HL-60/S4 treated with retinoic acid at 250 ng/mL for 4 days and 3 days (cell line): ENCODE results near the gene ATXN7L1.

ENCODE experiments used
- in situ Hi-C: fragments of 300-500 bp; cut with MboI; formaldehyde crosslinking; loops from 2 replicates; pipeline ENCODE4 v1.7.0; 2022; ENCODE audit warnings: low sequenced_read_pairs

Gene ATXN7L1

DNA sequence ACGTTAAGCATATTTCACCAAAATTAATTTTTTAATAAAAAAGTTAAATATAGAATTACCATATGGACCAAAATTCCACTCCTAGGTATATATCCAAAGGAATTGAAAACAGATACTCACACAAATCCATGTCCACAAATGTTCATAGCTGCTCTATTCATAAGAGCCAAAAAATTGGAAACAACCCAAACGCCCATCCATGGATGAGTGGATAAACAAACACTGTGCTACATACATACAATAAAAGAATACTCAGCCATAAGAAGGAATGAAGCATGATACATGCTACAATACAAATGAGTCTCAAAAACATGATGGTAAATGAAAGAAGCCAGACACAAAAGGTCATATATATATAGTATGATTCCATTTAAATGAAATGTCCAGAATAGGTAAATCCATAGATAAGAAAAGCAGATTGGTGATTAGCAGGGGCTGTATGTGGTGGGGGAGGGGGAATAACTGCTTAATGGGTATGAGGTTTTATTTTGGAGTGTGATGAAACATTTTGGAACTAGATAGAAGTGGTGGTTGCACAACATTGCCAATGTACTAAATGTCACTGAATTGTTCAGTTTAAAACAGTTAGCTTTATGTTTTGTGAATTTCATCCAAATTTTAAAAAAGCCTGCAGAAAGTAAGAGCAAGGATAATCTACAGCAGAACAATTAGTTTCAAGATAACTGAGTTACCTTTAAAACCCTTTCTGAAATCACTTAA lies 193.9 kb downstream of the ATXN7L1 start:
- in situ Hi-C loops = no loop called here

DNA sequence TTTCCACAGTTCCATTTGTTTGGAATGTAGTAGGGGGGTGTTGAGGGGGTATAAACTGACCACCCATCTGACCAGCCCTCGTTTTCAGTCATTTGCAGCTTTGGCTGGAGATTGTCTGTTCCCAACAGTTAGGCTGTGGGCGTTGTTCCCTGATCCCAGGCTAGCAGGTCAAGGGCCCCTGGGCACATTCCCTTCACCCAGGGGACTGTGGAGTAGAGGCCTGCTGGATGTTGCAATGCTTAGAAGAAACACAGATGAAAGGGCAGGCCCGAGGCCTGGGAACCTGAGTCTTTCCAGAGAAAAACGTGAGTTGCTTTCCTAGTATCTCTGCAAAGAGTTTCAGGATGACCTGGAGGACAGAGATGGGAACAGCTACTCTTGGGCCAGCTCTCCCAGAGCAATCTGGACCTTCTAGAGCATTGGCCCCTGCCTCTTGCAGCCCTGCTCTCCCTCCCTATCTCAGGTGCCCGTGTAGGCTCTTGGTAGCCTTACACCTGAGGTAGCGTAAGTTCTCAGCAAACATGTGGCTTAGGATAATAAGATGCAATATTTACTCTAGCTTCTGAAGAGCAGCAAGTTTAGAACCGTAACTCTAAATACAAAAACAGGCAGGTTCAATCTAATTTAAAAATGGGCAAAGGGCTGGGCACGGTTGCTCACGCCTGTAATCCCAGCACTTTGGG lies 195.8 kb downstream of the ATXN7L1 start:
- in situ Hi-C loops = no loop called here

DNA sequence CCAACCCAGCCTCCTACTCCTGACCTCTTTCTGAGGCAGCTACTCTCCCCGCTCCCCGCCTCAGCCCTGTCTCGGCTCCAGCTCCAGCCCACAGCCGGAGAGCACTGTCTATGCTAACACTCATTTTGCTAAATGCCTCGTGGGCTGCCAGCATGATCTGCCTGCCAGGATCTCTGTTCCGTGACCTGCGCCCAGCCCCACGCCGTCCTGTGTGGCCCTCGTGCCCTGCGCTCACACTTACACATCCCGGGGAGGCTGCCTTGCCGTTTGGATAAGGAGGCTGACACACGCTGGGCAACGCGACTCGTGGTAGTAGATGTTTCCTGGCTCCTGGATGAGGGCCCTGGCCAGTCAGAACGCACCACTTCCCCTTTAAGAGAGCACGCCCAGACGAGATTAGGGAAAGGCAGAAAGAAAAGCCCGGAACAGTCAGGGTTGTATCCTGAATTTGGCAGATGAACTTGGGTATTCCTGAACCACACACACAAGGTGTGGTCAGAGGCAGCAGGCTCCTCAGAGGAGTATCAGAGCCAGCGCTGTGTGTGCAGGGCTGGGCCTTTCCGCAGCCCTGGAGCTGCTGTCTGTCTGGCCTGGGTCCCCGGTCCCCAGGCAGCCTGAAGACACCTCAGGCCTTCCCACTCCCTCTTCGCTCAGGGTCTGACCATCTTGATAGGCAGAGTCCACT lies 197.4 kb downstream of the ATXN7L1 start:
- in situ Hi-C loops = no loop called here

DNA sequence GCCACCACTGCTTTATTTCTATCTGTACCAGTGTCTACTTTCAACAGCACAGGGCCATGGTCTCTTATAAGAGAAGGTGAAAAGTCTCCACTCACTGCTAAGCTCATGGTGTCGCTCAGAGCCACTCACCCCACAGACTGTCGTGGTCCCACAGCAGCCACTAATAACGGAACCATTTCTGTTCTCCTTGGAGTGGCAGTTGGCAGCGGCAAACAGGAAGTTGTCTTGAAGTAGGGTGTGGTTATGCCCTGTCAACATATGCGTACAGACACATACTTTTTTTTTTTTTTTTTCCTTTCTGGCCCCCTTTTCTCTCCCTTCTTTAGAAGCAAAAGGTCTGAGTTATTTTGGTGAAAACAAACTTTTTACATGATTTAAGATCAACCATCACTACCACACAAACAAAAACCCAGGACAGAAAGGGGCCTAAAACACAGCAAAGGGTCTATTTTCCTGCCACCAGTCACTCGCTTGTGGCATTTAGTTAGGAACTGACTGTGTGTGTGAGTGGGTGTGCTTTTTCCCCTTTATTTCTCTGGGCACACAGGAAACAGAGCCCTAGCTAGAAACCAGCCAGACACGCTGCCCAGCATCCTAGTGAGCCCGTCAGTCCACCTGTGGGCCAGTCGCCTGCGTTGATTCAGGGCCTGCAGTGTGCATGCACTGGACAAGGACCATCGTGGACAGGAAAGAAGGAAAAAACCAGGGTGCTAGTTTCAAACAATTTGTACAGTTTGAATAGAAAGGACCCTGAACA lies 198.4 kb downstream of the ATXN7L1 start:
- in situ Hi-C loops = no loop called here

DNA sequence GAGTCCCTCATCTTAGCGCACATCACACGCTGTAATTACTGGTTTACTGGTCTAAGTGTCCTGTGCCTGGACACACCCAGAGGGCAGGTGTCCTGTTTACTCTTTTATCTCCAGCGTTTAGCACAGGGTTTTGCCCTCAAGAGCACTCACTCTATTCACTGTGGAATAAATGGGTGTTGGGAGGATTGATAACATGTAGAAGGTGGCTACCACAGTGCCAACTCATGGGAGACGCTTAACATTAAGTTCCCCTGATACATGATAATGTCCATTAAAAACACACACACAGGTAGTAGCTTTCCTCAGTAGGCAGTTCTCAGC lies 199.0 kb downstream of the ATXN7L1 start:
- in situ Hi-C loops = no loop called here

DNA sequence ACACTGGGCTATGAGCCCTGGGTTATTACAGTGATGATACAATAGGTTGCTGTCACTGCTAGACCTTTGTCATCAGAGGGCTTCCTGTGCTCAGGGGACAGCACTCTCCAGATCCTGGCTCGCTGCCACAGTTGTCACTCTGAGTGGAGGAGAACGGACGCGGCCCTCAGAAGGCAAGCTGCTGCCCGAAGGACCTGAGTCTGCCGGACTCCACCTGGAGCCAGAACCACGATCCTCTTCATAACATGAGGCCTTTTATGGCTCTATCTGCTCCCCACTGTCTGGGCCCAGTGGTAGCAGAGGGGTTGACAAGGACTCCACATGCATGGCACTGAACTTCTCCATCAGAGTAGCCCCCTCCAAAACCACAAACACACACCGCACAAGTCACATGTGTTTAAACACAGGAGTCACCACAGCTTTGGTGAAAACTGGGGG lies 200.4 kb downstream of the ATXN7L1 start:
- in situ Hi-C loops = no loop called here

DNA sequence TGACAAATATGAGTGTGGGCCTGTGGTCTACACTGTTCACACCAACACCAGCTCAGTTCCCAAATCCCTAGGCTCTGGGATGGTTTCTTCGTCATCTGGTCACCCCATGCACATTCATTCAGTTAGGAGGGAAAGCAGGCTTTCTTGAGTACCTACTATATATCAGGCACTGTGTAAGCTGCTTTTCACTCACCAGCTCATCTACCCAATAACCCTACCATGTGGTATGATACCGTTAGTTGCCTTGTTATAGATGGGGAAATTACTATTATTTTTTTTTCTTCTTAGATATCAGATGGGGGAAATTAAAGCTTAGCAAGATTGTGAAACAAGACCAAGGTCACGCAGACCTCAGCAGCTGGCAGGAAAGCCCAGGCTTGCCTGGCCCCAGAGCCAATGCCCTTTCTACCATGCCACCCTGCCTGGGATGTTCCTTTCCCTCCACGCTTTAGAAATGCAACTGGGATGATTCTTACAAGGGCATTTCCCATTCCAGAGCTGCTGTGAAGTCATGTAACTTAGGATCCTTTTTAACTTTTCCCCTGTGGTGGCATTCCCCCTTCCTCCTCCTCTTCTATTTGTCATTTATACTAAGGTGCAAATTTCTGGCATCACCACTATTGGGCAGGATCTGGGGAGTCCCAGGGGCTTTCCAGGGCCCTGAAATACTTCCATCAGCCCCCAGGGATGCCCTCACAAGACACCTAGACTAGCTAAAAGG lies 202.0 kb downstream of the ATXN7L1 start:
- in situ Hi-C loops = no loop called here

DNA sequence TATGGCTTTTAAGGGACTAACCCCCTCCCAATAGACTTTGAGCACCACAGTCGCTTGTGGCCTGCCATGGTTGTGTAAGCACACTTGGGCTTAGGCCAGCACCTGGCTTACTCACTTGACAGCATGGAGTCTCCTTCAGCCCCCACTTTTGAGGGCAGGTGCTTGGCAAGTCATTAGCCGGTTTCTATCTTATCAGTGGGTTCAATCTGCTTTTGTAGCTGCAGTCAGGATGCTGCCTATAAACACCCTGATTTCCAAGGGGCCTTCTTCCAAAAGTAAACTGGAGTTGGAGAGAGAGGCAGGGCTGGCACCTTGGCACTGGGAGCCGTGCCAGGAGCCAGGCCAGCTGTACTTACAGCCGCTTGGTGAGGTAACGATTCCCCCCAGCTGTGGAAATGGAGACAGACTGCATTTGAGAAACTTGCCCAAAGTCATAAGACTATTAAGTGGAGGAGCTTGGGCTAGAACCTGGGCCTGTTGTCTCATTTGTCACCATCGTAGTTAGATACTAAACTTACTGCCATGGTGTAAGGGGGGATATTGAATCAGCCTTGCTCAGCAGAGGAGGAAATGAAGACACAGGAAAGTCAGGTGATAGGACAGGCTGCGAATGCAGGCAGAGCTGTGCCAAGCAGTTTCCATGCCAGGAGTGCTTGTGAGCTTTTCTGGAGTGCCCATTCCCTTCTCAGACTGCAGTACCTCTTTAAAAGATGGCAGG lies 202.9 kb downstream of the ATXN7L1 start:
- in situ Hi-C loops = no loop called here

DNA sequence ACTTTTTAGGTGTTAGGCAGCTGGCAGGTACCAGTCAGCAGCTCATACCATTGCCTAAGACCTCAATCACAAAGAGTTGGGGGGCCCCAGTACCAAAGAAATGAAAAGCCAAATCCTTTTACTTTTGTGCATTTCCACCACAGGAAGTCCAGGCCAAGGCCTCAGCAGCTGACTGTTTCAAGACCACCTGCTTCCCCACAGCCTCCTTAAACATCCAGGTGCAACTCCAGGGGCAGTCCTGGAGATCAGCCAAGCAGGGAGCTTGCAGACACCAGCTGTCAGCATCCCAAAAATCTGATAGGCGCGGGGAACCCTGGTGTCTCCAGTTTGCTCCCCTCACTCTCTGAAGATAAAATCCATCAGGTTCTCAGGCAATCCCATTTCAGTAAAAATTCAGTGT lies 203.6 kb downstream of the ATXN7L1 start:
- in situ Hi-C loops = no loop called here

DNA sequence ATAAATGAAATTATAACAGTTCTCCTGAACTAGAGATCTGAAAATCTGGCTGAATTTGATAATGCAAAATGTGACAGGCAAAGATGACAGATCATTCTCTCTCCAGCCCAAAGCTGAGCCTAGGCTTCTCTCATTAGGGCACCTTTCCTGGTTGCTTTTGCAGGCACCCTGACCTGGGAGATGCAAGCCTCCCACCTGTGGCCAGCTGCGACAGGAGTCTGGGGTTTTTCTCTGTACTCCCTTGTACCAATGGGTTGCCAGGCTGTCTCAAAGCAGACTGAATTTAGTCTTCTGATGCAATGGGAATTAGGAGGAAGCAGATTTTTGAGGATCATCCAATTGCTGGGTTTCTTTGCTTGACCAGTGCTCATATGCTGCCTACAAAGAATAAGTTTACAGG lies 210.1 kb downstream of the ATXN7L1 start:
- in situ Hi-C loops = no loop called here

DNA sequence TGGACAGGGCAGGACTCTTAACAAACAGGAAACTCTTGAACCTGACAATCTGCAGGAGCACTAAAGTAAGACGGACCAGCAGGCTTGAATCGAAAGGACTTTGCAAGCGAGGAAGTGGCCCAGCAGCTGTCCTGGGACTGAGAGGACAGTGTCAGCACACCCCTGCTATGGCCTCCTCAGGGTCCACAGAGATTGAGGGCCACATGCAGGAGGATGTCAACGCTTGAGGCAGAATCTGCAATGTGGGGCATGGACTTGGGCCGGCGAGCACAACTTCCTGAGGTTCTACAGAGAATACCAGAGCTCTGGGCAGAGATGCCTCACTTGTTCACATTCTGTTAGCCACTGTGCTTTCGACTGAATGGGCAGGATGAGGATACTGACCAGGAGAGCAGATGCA lies 210.7 kb downstream of the ATXN7L1 start:
- in situ Hi-C loops = no loop called here

DNA sequence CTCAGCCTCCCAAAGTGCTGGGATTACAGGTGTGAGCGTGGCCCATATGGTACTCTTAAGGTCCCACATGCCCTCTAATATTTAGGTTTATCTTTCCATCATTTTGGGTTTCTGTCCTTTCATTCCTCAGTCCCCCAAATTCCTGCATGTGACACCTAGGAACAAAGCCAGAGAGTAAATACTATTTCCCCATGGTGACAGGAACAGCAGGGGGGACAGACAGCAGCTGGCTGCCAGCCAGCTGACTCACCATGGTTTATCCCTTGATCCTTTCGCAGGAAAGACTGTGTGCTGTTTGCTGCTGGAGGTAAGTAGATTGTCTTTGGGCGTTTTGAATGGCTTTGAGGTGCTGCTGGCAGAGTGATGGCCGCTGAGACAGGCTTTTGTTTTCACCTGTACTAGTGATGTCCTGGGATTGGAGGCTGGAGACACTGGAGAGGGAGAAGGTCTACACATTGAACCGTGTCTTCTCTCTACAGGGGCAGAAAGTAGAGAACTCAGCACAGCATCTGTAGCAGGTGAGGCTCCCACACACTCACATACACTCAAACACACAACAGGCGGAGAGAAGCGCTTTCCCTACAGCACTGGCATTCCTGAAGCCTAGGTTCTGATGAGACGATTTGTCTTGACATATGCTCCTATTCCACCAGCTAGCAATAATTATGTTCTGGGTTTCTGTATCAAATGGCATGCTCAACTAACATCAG lies 211.4 kb downstream of the ATXN7L1 start:
- in situ Hi-C loops = no loop called here

DNA sequence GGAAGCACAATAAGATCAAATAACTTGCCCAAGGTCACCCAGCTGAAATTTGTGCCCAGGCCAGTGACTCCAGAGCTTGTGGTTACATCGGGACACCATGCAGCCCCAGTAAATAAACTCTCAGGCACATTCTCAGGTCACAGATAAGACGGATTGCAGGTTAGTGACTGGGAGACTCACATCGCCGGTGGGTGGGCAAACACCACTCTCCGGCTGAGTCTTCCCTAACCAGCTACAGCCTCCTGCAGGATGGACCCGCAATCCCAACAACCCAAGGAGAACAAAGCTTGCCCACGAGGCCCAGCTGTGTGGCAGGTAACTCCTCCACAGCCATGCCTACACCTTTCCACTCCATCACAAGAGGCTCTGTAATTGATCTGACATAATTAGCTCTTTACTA lies 213.4 kb downstream of the ATXN7L1 start:
- in situ Hi-C loops = no loop called here

DNA sequence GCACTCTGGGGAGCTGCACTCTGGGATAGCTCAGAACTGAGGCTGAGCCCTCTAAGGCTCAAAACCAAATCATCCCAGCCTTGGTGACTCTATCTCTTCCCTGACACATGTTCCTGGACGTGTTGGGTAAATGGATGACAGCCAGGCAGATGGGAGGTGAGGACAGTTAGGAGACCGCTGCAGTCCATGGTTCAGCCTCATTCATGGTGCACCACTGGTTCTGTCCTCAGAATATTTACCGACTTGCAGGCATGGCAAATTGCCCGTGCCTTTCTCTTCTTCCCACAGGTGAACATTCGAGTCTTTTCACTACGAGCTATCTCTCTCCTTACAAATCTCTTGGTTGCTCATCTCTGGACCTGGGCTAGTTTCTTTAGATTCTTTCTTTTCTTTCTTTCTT lies 214.8 kb downstream of the ATXN7L1 start:
- in situ Hi-C loops = no loop called here

DNA sequence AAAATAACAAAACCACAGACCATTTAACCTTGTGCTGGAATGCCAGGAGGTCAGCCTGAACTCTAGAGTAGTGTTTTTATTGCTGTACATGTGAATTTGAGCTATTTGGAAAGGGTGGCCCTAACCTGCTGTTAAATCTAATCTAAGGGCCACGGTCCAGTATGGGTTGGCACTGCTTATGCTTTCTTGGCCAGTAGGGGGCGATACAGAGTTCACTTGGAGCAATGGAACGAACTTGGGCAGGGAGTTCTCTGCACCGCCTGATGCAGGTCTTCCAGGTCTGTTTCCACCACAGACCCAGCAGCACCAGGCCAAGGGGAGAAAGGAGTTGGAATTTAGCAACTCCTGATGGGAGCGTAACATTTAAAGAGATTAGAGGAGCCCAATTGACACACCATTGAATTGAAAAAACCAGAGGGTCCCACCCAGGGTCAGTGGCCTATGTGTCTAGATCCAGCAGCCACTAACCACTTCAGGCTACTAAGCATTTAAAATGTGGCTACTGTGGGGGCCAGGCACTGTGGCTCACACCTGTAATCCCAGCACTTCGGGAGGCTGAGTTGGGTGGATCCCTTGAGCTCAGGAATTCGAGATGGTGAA lies 219.4 kb downstream of the ATXN7L1 start:
- in situ Hi-C loops = no loop called here

DNA sequence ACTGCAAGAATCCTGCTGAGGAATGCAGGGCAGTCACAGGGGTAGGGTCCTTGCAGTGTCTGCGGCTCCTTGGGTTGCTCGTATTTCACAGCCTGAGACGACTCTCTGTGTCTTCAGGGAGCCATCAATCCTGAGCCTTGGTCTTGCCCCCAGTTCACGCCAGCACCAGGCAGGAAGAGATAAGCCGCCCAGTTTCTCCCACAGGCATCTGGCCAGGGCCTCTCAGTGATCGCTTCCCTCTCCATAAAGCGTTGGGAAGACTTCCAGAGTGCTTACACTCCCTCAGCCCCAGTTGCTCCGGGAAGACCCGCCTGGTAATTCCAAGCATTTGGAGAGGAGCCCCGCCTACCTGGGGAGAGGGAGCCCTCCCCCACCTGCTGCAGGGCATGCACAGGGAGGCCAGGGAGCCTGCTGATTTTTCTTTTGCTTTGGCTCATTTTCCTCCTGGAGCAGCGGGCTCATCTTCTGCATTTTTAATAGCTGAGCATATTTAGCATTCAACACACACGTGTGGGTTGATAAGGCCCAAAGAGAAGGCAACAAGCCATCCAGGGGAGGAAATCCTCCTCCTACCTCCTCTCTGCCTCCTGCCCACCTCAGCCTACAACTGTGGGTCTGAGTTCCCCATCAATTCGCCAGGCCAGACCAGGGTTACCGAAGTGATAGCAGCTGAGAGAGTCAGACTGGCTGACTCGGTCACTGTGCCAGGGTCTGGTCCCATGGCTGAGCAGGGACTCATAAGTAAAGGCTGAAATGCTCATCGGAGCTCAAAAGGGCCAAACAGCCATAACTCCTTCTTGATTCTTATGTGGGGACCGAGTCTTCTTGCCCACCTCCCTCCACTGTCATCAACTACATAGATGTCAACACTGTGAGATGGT lies 220.7 kb downstream of the ATXN7L1 start:
- in situ Hi-C loops = no loop called here

DNA sequence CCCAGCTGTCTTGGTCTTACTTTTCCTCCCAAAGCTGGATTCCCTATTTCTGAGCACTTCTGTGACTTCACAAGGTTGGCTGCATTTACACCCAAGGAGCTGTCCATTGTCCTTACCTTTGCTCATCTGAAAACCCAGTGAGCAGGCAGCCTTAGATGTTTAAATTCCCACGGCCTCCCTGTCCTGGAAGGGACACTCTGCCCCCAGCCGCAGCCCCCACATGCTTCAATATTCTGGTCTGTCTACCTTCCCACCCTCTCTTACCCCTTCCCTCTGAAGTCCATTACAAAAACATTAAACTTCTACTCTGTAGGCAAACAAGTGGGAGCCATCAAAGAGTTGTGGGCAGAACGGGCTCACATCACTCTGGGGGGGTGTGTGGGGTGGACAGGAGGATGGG lies 221.3 kb downstream of the ATXN7L1 start:
- in situ Hi-C loops = no loop called here

DNA sequence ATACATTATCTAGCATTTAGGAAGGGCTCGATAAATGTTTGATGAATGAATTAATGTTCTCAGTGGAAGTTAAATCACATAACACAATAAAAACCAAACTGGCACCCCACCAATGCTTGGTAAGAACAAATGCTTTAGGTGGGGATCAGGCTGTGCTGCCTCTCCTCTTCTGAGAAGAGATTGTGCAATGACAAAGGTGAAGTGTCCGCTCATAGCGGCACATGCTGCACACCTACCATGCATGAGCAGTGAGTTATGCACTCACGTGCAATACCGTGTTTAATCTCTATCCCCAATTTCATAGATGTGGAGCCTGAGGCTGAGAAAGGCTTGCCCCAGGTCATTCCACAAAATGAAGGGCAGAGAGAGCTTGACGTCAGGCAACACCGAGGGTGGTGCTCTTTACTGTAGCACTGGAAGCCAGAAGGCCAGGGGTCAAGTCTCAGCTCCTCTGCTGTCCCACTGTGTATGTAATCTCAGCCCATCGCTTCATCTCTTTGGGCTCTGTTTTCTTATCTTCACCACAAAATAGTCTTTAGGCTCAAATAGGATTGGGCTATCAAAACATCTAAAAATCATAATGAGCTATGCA lies 222.2 kb downstream of the ATXN7L1 start:
- in situ Hi-C loops = no loop called here
